Measurements from ENCODE around the gene TPSB2.

DNA sequence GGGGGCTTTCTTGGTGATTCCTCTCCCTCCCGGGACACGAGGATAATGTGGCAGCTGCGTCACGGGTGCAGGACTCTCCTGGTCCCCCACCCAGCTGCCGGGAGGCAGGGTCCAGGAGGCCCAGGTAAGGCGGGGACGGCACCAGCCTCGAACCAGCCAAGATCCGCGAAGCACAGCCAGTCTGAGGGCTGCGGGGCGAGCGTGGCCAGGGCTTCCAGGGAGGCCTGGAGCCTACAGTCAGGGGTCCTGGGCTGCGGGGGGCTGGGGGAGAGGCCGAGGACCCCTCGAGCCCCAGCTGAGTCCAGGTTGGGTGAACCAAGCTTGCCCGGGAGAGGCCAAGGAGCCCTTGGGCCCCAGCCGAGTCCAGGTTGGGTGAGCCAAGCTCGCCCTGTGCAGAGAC is 35.8 kb upstream of the TPSB2 start:
- TF ChIP-seq, protein P1, sequence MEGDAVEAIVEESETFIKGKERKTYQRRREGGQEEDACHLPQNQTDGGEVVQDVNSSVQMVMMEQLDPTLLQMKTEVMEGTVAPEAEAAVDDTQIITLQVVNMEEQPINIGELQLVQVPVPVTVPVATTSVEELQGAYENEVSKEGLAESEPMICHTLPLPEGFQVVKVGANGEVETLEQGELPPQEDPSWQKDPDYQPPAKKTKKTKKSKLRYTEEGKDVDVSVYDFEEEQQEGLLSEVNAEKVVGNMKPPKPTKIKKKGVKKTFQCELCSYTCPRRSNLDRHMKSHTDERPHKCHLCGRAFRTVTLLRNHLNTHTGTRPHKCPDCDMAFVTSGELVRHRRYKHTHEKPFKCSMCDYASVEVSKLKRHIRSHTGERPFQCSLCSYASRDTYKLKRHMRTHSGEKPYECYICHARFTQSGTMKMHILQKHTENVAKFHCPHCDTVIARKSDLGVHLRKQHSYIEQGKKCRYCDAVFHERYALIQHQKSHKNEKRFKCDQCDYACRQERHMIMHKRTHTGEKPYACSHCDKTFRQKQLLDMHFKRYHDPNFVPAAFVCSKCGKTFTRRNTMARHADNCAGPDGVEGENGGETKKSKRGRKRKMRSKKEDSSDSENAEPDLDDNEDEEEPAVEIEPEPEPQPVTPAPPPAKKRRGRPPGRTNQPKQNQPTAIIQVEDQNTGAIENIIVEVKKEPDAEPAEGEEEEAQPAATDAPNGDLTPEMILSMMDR (IDR thresholded peaks at IDR 0.05; ENCODE audit: insufficient read depth, low read length) = no peak
- TF ChIP-seq POLR2AphosphoS5 (IDR thresholded peaks at IDR 0.05; ENCODE audit: low read depth) (no peak), GABPA (IDR thresholded peaks at IDR 0.05; ENCODE audit: low read depth) (no peak), SPI1 (IDR thresholded peaks at IDR 0.05; ENCODE audit: borderline replicate concordance, low read depth) (no peak)
- TF ChIP-seq, protein P2, sequence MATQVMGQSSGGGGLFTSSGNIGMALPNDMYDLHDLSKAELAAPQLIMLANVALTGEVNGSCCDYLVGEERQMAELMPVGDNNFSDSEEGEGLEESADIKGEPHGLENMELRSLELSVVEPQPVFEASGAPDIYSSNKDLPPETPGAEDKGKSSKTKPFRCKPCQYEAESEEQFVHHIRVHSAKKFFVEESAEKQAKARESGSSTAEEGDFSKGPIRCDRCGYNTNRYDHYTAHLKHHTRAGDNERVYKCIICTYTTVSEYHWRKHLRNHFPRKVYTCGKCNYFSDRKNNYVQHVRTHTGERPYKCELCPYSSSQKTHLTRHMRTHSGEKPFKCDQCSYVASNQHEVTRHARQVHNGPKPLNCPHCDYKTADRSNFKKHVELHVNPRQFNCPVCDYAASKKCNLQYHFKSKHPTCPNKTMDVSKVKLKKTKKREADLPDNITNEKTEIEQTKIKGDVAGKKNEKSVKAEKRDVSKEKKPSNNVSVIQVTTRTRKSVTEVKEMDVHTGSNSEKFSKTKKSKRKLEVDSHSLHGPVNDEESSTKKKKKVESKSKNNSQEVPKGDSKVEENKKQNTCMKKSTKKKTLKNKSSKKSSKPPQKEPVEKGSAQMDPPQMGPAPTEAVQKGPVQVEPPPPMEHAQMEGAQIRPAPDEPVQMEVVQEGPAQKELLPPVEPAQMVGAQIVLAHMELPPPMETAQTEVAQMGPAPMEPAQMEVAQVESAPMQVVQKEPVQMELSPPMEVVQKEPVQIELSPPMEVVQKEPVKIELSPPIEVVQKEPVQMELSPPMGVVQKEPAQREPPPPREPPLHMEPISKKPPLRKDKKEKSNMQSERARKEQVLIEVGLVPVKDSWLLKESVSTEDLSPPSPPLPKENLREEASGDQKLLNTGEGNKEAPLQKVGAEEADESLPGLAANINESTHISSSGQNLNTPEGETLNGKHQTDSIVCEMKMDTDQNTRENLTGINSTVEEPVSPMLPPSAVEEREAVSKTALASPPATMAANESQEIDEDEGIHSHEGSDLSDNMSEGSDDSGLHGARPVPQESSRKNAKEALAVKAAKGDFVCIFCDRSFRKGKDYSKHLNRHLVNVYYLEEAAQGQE (IDR thresholded peaks at IDR 0.05; ENCODE audit: insufficient replicate concordance, low read depth) = no peak

Measured in HL-60 (cell line).